EL (cell line): ENCODE measurements around the gene NEDD8.
A peak's percentile ranks its signal among the peaks of the same experiment; 100 is the strongest.

Experiments used
- DNase-seq: peaks from one replicate; pipeline ENCODE4 v3.0.0-alpha.2; 2016

Gene NEDD8

DNA sequence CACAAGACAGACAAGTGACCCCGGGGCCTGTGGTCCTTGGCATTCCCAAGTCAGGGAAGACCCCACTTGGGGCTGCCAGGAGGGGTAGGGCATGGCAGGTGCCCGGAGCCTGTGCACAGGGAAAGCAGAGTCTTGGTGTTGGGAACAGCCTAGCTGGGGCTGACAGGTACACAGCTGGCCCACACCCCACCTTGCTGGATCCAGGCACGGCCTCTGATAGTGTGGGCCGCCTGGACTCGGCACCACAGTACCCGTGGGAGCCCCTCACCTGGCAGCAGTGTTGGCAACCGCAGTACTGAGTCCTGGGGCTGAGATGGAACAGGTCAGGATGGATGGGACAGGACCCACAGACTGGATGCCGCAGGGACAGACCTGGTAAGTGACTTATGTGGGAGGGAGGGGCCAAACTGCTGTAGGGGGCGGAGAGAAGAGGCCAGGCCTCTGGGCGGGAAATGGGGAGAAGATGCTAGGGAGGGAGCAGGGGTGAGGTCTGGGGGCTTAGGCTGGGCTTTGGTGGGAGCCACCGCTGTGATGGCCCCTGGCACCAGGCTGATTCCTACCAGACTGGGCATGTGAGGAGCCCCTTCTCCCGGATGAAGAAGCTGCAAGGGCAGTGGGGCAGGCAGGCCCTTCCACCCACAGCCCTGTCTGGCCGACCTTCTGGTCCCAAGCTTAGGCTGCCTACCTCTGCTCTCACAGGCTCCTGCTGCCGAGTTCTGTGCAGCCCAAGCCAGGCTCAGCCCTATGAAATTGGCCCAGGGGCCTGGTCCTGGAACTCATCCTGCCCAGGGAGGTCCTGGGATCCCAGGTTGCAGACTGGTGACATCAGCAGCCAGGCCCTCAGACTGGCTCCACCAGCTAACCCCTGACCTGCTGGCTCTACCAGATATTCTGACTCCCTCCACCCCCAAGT, 30.9 kb upstream of the NEDD8 start, which contains the start of gene TGM1:
Gene TGM1, minus strand, starts transcription at position 357 of the 913 bp plus-strand sequence. CDS start 825 bp downstream, outside the sequence.
- peak; percentile 35 for DNase-seq

DNA sequence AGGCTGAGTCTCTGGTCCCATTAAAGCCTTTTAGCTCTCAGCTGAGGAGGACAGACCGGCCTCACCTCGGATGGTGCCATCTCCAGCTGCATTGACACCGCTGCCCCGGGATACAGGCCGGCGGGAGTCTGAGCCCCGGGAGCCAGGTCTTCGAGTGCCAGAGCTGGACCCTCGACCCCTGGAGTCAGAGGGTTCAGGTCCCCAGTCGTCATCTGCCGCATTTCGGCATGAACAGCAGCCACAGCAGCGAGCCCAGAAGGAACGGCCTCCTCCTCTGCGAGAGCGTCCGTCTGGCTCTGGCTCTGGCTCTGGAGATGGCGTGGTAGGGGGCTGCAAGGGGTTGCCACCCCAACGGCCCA, 29.8 kb upstream of the NEDD8 start:
- no peak for DNase-seq

DNA sequence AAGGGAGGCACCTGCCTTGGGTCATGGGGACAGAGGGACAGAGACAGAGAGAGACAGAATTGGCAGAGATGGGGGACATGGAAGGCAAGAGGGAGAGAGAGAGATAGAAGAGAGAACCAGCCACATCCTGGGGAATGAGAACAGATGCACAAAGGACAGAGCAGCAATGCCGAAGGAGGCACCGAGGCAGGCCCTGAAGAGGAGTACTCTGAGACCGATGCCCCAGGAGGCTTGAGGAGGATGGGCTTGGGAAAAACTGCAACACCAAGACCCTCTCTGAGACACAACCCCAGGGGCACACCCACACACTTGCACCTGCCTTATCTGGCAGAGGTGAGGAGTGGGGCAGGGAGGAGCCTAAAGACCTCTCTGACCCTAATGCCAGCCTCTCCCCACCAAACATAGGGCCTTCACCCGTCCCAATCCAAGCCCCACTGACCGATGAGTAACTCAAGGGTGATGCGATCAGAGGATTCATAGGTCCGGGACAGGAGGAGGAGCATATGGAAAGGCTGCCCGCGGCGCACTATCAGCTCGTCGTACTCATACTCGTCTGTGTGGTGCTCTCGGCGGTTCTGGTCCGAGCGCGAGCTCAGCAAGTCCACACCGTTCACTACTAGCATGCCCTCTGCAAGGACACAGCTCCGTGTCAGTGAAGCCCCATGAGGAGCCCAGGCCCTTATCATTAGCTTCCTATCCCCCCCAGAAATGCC, 29.2 kb upstream of the NEDD8 start:
- DNase-seq: no peak

DNA sequence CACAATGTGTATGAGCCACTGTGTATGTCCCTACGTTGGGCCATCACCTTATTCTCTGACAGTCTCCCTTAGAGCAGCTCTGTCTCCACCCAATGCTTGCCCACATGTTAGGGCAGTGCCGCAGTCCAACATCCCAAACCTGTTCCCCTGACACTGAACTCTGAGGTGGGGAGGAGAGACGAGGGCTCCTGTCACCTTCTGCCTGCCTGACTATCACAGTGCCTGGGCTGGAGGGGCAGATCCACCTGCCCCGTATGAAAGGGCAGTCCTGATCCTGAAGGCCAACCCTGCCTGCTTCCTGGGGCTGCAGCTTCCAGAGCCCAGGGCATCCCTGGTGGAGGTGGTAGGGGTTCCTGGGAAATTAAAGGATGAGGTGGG, 28.6 kb upstream of the NEDD8 start:
- DNase-seq: no peak

DNA sequence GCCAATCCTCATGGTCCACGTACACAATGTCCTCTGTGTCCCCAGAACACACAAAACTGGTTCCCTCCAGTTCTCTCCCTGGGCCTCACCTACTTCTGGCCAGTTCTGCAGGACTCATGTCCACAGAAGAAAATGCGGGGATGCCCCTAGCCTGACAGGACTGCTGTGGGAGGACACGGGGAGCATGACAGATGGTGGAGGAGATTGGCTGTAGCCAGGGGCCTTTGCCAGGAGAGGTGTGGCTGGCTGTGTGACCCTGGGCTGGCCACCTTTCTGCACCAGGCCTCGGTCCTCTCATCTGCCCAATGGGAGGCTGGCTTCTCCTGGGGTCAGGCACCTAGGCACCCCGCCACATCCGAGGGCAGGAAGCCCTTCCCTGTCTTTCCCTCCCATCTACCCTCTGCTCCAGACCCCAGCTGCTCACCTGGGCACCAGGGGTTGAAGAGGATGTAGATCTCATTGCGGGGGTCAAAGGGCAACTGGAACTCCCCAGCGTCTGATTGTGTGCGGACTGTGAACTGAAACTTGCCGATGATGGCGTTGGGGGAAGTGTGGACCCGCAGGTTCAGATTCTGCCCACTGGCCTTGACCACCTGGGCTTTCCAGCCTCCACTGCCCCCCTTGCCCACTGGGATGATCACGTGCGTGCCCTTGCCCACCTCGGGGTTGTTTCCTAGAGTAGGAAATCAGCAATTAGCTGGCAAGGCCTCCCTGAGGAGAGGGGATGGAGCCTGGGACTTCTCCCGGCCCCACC, 28.0 kb upstream of the NEDD8 start:
- no peak for DNase-seq

DNA sequence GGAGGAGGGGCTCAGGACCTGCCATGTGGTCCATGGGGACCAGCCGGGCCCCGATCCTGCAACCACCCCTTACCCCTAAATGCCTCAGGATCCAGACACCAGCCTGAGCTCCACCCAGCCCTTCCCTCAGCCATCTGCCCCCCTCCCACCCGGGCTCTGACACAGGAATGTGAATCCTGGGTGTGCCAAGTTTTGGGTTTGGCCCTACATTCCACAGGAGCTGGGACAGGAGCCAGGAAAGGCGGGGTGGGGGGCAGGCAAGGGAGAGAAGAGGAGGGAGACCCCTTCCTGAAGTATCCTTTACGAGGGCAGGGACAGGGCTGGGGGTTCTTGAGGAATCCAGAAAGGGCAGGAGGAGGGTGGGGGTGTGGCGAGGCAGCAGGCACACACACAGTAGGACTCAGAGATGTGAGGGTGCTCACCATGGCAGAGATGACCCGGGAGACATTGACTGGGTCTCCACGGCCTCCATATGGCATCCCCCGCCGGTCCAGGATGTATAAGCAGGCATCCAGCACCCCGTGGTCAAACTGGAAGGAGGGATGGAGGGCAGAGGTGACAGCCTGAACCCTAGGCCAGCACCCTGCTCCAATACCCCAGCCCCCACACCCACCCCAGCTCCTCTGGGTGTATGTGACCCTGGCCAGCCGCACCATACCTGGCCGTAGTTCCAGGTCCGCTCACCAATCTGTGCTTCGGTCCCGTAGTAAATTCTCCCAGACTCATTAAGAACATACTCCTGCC, 27.3 kb upstream of the NEDD8 start:
- peak; percentile 75 for DNase-seq

DNA sequence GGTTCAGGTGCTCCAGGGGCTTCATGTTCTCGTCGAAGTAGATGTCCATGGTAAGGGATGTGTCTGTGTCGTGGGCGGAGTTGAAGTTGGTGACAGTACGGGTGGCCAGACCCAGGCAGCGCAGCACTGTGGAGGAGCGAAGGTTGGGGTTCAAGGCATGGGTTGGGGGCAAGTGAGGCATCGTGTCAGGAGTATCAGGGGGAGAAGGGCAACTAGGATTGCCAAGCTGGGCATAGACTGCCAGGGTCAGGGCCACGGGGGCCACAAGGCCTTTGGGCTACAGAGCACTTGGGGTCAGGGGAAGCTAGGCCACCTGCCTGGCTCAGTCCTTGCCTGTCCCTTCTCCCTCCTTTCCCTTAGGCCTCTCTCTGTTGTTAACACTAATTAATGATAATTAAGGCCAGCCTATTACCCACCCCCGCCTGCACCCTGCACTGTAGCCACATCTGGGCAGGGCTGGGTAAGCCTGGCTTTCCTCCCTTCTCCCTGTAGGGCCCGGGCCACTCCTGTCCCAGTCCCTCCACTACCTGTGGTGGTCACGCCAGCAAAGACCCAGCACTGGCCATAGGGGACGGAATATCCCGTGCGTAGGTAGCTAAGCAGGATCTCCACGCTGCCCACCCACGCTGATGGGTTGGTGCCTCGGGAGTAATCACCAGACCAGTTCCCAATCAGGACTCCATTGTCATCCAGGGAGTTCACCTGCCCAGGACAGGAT, 26.5 kb upstream of the NEDD8 start:
- DNase-seq: no peak

DNA sequence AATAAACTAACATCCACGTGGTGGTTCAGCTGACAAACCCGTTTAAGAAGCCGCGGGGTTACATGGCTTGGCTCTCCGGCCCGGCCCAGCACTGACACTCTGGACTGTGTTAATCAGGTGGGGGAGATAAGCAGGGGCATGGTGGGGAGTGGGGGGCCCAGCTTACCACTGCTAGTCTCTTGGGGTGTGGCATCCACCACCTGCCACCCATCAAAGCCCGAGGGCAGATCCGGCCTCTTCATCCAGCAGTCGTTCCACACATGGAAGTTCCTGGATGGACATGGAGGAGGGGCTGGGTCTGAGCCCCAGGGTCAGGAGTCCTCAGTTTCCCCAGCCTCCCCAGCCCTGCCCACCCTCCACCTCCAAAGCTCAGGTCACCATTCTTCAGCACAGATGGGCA, 26.0 kb upstream of the NEDD8 start:
- no peak for DNase-seq

DNA sequence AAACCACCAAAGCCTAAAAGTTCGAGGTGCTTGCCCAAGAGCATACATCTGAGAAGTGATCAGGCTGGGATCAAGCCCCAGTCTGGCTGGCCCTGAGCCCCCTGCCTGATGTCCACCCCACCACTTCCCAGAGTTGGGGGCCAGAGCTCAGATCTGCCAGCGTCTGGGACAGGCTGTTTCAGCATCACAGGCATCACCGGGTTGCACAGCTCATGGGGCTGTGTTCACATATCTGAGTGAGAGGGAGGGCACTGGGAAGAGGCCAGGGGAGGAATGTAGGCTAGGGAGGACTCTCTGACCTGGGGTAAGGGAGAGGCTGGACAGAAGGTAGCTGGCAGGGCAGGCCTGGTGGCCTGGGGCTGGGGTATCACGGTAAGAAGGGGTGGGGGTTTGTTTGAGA, 24.8 kb upstream of the NEDD8 start:
- DNase-seq: no peak

DNA sequence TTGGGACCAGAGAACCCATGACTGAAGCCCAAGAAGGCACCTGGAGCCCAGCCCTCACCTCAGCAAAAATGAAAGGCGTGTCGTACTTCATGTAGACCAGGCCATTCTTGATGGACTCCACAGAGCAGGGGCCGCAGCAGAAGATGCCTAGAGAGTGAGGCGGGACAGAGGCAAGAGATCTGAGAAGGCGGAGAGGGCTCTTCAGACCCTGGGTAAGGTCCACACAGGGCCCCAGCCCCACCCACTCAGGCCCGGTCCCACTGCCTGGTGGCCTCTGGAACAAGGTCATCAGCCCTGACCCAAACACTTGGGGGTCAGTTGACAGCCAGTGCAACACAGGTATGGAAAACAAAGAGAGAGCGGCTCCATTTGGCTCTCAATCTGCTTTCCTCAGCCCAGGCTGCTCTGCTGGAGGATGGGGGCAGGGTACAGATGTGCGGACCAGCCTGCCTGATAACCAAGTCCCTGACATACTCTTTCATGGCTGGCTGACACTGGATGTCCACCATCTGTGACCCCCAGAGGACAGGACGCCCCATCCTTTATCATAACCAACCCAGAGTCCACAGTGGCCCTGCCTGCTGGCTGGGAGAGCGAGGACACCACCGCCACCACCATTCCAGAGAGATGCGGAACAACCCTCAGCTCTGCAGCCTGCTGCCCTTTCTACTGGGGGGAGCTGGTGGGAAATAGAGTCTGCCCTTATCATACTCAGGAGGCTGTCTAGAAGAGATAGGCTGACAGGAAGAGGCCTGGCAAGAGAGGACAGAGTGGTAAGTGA, 24.0 kb upstream of the NEDD8 start:
- DNase-seq: no peak

DNA sequence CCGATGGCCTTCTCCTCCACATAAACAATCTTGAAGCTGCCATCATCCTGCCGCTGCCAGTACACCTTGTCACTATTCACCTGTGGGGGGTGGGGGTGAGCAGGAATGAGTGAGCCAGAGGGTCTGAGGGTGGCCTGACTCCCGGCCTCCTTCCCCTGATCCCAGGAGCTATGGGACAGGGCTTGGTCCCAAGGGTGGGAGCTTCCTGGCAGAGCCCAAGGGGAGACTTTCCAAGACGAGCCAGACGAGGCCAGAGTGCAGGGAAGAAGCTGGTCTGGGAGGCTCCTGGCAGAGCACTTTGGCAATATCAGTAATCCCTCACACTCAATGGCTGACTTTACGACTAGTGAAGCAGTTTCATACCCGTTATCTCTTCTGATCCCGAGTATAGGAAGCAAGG, 23.3 kb upstream of the NEDD8 start:
- no peak for DNase-seq

DNA sequence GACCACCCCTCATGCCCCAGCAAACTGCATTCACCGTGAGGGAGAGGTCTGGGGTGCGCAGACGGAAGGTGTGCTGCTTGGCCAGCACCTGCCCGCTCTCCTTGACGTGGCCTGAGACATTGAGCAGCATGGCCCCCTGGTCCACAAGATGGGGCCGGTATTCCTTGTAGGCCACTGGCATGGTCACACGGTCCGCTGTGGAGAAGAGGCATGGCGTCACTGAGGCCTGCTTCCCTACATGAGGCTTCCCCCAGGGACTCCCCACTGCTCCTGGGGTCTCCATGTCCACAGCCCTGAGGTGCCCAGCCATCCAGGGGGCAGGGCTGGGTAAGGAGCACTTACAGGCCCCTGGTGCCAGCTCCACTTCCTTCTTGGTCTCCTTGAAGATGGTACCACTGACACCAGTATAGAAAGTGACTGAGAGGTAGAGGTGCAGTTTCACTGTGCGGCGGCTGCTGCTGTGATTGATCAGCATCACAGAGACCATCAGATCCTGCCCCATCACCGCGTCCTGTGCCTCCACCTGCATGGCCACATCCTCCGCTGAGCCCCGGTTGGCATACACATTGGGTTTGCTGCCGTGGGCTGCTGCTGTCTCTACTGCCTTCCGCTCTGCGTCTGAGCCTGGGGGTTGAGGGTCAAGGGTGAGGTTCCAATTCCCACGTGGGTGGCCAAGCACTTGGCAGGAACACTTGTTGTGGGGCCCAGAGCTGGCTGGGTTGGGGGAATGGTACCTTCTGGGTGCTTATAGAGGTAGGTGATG, 22.6 kb upstream of the NEDD8 start:
- no peak for DNase-seq

DNA sequence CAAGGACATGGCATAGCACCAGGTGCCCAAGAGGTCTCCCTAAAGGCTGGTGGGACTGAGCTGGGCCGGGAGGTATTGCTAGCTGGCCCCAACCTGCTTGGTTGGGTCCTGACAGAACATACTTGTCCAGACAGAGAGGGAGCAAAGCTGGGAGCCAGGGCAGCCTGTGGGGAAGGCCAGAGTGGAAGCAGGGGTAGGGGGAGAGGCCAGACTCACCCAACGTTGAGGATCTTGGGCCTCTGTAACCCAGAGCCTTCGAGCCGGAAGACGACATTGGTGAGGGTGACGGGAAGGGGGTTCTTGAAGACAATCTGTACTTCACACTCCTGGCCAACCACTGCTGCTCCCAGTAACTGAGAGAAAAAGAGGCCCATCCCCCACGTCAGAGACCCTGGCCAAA, 21.8 kb upstream of the NEDD8 start:
- no peak for DNase-seq

DNA sequence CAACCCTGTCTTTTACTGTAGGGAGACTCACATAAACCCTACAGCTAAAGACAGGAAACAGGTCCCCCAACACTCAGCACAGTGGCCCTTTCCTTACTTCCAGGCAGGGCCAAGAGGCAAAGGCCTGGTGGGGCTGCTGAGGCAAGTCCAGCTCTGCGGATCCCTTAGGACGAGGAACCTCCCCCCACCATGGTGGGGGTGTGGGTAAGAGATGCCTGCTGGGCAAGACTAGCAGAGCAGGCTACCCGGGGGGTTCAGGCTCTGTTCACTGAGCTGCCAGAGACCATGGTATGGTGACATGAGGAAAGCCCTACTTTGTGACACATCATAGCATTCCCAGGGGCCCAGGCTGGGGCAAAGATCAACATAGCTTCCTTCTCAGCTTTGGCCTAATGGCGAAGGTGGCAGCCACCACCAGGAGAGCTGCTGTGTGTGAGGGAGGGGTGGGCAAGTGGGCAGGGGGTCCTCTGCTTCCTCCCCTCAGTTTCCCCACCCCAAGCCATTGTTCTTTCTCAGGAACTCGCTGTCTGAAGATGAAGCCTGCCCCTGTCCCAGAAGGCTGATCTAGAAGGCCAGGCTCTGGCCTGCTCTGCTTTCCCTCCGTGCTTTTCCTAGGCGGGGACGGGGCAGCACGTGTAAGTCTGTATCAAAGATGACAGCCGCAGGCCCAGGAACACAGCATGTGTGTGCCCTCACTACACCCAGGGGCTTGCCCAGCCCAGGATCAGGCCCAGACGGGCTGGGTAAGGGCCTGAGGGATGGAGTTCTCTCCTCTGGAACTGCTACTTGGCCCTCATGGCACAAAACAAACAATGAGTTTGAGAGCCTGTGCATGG, 20.3 kb upstream of the NEDD8 start:
- DNase-seq: no peak

DNA sequence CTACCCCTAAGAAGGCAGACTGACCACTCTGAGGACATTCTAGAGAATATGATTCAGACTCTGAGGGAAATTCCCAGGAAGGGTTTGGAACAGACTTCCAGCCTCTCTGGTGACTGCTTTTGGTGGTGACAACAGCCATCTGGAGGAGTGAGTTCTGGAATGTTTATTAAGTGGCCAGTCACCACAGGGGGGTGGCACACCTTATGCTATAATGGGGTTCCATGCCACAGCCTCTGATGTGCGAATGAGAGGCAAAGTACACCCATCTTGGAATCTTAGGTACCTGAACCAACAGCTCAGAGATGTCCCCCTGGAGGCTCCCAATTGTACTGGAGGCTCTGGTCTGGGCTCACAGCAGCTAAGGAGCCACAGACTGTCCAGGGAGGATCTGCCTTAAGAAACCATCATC, 19.7 kb upstream of the NEDD8 start:
- peak; percentile 74 for DNase-seq

DNA sequence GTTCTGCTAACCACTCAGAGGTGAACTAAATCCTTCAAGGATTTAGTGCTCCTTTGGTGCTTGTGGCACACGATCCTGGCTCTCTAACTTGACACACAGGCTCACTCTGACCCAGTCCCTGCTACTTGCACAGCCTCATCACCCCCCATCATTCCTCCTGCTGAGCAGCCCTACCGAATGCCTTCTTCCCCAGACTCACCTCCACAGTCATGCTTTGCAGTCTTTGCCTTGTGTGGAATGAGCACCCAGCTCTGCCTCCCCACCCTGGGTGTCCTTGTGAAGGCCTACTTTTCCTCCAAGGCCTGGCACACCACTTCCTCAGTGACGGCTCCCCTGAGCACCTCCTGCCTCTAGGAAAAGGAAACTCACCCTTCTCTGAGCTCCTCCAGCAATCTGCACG, 18.2 kb upstream of the NEDD8 start:
- DNase-seq: no peak

DNA sequence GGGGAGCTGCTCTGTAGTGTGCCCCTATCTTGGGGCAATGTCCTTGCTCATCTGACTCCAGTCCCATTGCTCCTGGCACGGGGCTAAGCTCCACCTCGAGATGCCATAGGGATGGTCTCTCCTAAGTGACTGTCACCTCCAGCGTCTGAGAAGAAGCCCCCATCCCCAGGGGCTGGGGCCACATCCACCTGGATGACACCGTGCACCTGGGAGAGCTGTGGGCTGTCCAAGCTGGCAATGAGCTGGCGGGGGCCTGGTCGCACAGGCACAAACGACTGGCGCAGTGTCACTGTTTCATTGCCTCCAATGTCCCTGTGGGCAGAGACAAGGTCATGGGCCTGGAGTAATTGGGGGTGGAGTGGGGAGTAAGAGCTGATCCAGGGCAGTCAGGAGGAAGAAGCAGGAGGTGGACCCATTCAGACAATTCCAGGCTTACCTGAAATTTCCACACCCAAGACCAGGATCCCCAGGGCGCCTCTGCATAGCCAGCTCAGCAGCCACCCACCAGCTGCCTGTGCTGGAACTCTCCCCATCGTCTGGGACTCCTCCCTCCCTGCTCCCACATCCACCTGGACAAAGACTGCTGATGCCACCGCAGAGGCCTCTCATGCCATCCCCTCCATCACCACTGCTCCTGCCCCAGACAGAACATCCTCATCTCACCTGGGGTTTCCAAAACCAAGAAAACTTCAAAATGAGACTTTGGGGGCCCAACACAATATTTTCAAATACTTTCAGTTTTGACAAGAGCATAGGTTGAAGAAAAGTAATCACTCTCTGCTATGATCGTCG, 17.3 kb upstream of the NEDD8 start:
- no peak for DNase-seq

DNA sequence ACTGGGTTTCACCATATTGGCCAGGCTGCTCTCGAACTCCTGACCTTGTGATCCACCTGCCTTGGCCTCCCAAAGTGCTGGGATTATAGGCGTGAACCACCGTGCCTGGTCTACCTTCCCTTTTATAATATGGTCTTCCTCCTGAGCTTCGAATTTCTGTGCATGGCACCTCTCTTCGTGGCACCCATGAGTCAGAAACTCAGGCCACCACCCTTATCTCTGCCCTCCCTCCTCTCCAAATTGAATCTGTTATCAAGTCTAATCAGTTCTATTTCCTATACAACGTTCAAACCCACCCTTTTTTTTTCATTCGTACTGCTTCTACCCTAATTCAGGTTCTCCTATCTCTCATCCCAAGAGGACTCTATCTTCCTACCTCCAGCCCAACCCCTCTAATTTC, 15.3 kb upstream of the NEDD8 start:
- no peak for DNase-seq

DNA sequence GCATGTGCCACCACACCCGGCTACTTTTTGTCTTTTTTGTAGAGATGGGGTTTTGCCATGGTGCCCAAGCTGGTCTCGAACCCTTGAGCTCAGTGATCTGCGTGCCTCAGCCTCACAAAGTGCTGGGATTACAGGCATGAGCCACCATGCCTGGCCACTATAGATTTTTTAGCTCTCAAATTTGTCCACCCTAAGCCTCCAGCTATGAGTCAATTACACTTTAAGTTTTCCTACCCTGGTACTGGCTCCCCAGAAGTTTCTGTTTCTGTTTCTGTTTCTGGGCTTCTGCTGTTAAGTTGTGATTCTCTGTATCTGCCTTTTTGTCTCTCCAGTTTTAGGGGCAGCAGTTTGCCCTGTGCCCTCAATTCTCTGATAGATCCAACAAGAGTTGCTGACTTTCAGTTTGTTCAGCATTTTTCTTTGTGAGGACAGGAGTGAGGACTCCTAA, 14.6 kb upstream of the NEDD8 start:
- peak; percentile 40 for DNase-seq
